GM19043 (cell line): Measurements from ENCODE around the gene SLC38A10.

Source experiments
- ATAC-seq: cut with Tn5 transposase; IDR thresholded peaks from one replicate; pipeline ENCODE4 v1.9.1; 2021; ENCODE audit warnings: low read depth; ENCODE audit not compliant: unreplicated experiment

The SLC38A10 gene

GRCh38 chr17:81295031-81295675 is at the start of gene SLC38A10:
SLC38A10 (minus strand) TSS chr17:81295307; CDS start chr17:81294921, 386 bp downstream.
- peak; percentile 87 for ATAC-seq

GRCh38 chr17:81342269-81343070 is 47.4 kb upstream of the SLC38A10 start:
- no peak for ATAC-seq

- no peak for ATAC-seq
Measured at GRCh38 chr17:81341516-81342268, 46.6 kb upstream of the SLC38A10 start.

- no peak for ATAC-seq
Measured at GRCh38 chr17:81340607-81341515, 45.8 kb upstream of the SLC38A10 start.

GRCh38 chr17:81339534-81340296 is 44.6 kb upstream of the SLC38A10 start:
- ATAC-seq: no peak

- ATAC-seq: no peak
Measured at GRCh38 chr17:81339191-81339533, 44.1 kb upstream of the SLC38A10 start.

GRCh38 chr17:81338274-81339190 is 43.4 kb upstream of the SLC38A10 start:
- ATAC-seq: no peak

GRCh38 chr17:81337476-81337879 is 42.4 kb upstream of the SLC38A10 start:
- ATAC-seq: no peak

- no peak for ATAC-seq
Measured at GRCh38 chr17:81336930-81337325, 41.8 kb upstream of the SLC38A10 start.

GRCh38 chr17:81336296-81336929 is 41.3 kb upstream of the SLC38A10 start:
- no peak for ATAC-seq

- no peak for ATAC-seq
Measured at GRCh38 chr17:81335773-81336157, 40.7 kb upstream of the SLC38A10 start.

- ATAC-seq: no peak
Measured at GRCh38 chr17:81334987-81335772, 40.1 kb upstream of the SLC38A10 start.

GRCh38 chr17:81334391-81334901 is 39.3 kb upstream of the SLC38A10 start:
- no peak for ATAC-seq

- ATAC-seq: no peak
Measured at GRCh38 chr17:81333616-81334368, 38.7 kb upstream of the SLC38A10 start.

- ATAC-seq: no peak
Measured at GRCh38 chr17:81332914-81333528, 37.9 kb upstream of the SLC38A10 start.
